SU-DHL-6 (cell line): ENCODE results near the gene RNF111.

Experiments
- EZH2phosphoT487 ChIP-seq: fragments of 200-600 bp; sonication (generic), shearing (Covaris generic); conservative IDR thresholded peaks from 2 replicates; pipeline ENCODE4 v1.6.1; 2018; ENCODE audit warnings: mild to moderate bottlenecking, antibody characterized with exemption, low read length, moderate library complexity, mixed read lengths
- TF ChIP-seq, protein P1 (sequence below): fragments of 200-600 bp; sonication (generic); IDR thresholded peaks from one replicate; pipeline ENCODE4 v1.5.1; 2017; ENCODE audit warnings: antibody characterized with exemption, mild to moderate bottlenecking, low read length, moderate library complexity; ENCODE audit not compliant: insufficient read depth, poor library complexity, severe bottlenecking

DNA sequence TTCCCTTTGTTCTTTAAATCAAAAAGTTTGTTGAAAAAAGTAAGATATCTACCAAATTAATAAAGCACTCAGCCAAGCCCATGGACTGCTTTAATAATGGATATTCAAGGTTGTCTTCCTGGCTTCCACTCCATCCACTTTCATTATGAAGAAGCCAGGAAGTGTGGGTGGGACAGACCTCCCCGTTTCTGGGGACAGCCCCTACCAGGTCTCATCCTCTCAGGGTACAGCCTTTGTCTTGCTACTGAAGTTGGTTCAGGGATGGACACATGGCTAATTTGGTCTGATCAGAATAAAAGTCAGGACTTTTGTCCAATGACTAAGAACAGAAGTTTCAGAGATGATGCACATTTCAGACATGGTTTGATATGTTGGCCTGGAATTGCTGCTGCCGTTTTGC lies 150.1 kb downstream of the RNF111 start:
- TF ChIP-seq, protein P1, sequence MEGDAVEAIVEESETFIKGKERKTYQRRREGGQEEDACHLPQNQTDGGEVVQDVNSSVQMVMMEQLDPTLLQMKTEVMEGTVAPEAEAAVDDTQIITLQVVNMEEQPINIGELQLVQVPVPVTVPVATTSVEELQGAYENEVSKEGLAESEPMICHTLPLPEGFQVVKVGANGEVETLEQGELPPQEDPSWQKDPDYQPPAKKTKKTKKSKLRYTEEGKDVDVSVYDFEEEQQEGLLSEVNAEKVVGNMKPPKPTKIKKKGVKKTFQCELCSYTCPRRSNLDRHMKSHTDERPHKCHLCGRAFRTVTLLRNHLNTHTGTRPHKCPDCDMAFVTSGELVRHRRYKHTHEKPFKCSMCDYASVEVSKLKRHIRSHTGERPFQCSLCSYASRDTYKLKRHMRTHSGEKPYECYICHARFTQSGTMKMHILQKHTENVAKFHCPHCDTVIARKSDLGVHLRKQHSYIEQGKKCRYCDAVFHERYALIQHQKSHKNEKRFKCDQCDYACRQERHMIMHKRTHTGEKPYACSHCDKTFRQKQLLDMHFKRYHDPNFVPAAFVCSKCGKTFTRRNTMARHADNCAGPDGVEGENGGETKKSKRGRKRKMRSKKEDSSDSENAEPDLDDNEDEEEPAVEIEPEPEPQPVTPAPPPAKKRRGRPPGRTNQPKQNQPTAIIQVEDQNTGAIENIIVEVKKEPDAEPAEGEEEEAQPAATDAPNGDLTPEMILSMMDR: no peak
- TF ChIP-seq EZH2phosphoT487: no peak
